H1 (cell line): ENCODE measurements around the gene OSCAR. TPM values are rescaled to one million over a fixed set of nuclear protein-coding genes. Genes with fewer than 3 reads are reported as not detected.

ENCODE experiments used
- CTCF ChIA-PET: fragments of 300-600 bp; sonication (Branson Sonifier 250); formaldehyde crosslinking; loops from one replicate; lab custom pipeline; 2021; ENCODE audit not compliant: partially characterized antibody; lab: Charles Lee
- POLR2A ChIA-PET: fragments of 300-600 bp; sonication (Branson Sonifier 250); formaldehyde crosslinking; loops from one replicate; lab custom pipeline; 2021; ENCODE audit warnings: inconsistent platforms; ENCODE audit not compliant: partially characterized antibody; lab: Charles Lee
- DNase-seq, 2 experiments: peaks; one replicate each; pipeline versions ENCODE4 v3.0.0 to v3.0.0-alpha.2; 2010 to 2022; ENCODE audit warnings: low spot score in 2 of 2, low read depth in 1 of 2, mixed read lengths in 1 of 2
- FAIRE-seq: peaks from 2 replicates; lab custom pipeline; 2011; peaks lifted over from hg19 to GRCh38; lab: Jason Lieb, UNC
- H2AFZ ChIP-seq: 2 replicates; pipeline ENCODE4 v1.8.1; 2012; ENCODE audit warnings: low read length, inconsistent platforms
- H2AK5ac ChIP-seq: 2 replicates; pipeline ENCODE4 v1.6.1; 2013; ENCODE audit warnings: low read depth, low read length
- H2BK120ac ChIP-seq: replicated peaks from 2 replicates; pipeline ENCODE3; 2013; ENCODE audit warnings: low read depth, low read length, inconsistent platforms
- H2BK12ac ChIP-seq: 2 replicates; pipeline ENCODE4 v1.6.1; 2013; ENCODE audit warnings: low read depth, low read length
- H2BK15ac ChIP-seq: 2 replicates; pipeline ENCODE4 v1.6.1; 2013; ENCODE audit warnings: low read length
- H2BK20ac ChIP-seq: 2 replicates; pipeline ENCODE4 v1.6.1; 2013; ENCODE audit warnings: low read length
- H2BK5ac ChIP-seq: 2 replicates; pipeline ENCODE4 v1.6.1; 2013; ENCODE audit warnings: low read depth, low read length
- H3K14ac ChIP-seq: 2 replicates; pipeline ENCODE4 v1.6.1; 2013; ENCODE audit warnings: inconsistent platforms; ENCODE audit not compliant: insufficient read length
- H3K18ac ChIP-seq: 2 replicates; pipeline ENCODE4 v1.6.1; 2013; ENCODE audit warnings: low read length; ENCODE audit errors: extremely low read depth
- H3K23ac ChIP-seq: 2 replicates; pipeline ENCODE4 v1.6.1; 2013; ENCODE audit warnings: inconsistent platforms; ENCODE audit not compliant: insufficient read length
- H3K23me2 ChIP-seq: 2 replicates; pipeline ENCODE4 v1.6.1; 2013; ENCODE audit warnings: low read depth, low read length
- H3K27ac ChIP-seq: 2 replicates; pipeline ENCODE4 v1.6.1; 2011; ENCODE audit warnings: low read depth, low read length, inconsistent platforms
- H3K27me3 ChIP-seq, 4 experiments: replicated peaks in 1 of 4; 1 replicate in 1 of 4; 2 replicates in 3 of 4; pipeline versions ENCODE4 v1.6.1 to v1.8.1; 2011 to 2013; ENCODE audit warnings: low read length in 3 of 4, mild to moderate bottlenecking in 3 of 4, inconsistent platforms in 2 of 4, mixed read lengths in 2 of 4, moderate library complexity in 1 of 4; ENCODE audit not compliant: control insufficient read depth in 3 of 4, insufficient read depth in 3 of 4; ENCODE audit errors: extremely low read depth in 1 of 4
- H3K36me3 ChIP-seq, 4 experiments: 2 replicates each; pipeline versions ENCODE4 v1.6.1 to v1.8.1; 2011 to 2013; ENCODE audit warnings: mild to moderate bottlenecking in 4 of 4, low read length in 3 of 4, moderate library complexity in 2 of 4, control low read depth in 1 of 4, inconsistent platforms in 1 of 4; ENCODE audit not compliant: insufficient read depth in 4 of 4, control insufficient read depth in 2 of 4
- H3K4ac ChIP-seq: replicated peaks from 2 replicates; pipeline ENCODE3; 2013; ENCODE audit warnings: low read length, low read depth, mixed read lengths, inconsistent platforms; ENCODE audit not compliant: insufficient read length
- H3K4me1 ChIP-seq, 4 experiments: replicated peaks in 1 of 4; 1 replicate in 1 of 4; 2 replicates in 3 of 4; pipeline versions ENCODE4 v1.6.1 to v1.8.1; 2011 to 2013; ENCODE audit warnings: low read length in 3 of 4, inconsistent platforms in 2 of 4, mixed read lengths in 1 of 4; ENCODE audit not compliant: insufficient read depth in 4 of 4, control insufficient read depth in 3 of 4
- H3K4me2 ChIP-seq, 2 experiments: 2 replicates each; pipeline versions ENCODE4 v1.6.1 to v1.8.1; 2011 to 2013; ENCODE audit warnings: low read depth in 2 of 2, low read length in 2 of 2, control low read depth in 1 of 2, inconsistent platforms in 1 of 2, mild to moderate bottlenecking in 1 of 2; ENCODE audit not compliant: insufficient read depth in 1 of 2
- H3K4me3 ChIP-seq, 4 experiments: fragments of 200-600, 300-600 bp in 1 of 4; sonication (generic), shearing (Covaris generic), sonication (Bioruptor Twin) in 1 of 4; 2 replicates each; pipeline versions ENCODE4 v1.5.1 to v1.8.1; 2011 to 2016; ENCODE audit warnings: low read length in 4 of 4, low read depth in 3 of 4, control low read depth in 2 of 4, inconsistent platforms in 2 of 4, mild to moderate bottlenecking in 2 of 4, mixed read lengths in 1 of 4, moderate library complexity in 1 of 4; ENCODE audit not compliant: insufficient read depth in 2 of 4; ENCODE audit errors: extremely low read depth in 1 of 4
- H3K56ac ChIP-seq: replicated peaks from 2 replicates; pipeline ENCODE3; 2013; ENCODE audit warnings: low read depth, mild to moderate bottlenecking, mixed read lengths, low read length, inconsistent platforms; ENCODE audit not compliant: insufficient read length
- H3K79me1 ChIP-seq: 2 replicates; pipeline ENCODE4 v1.6.1; 2013; ENCODE audit warnings: low read depth, low read length, control low read depth
- H3K79me2 ChIP-seq, 2 experiments: 2 replicates each; pipeline versions ENCODE4 v1.6.1 to v1.8.1; 2012 to 2013; ENCODE audit warnings: low read length in 2 of 2, mild to moderate bottlenecking in 2 of 2, inconsistent platforms in 1 of 2; ENCODE audit not compliant: insufficient read depth in 2 of 2, control insufficient read depth in 1 of 2
- H3K9ac ChIP-seq, 4 experiments: replicated peaks in 1 of 4; 1 replicate in 1 of 4; 2 replicates in 3 of 4; pipeline versions ENCODE4 v1.6.1 to v1.8.1; 2011 to 2013; ENCODE audit warnings: low read depth in 3 of 4, low read length in 3 of 4, control low read depth in 2 of 4, mild to moderate bottlenecking in 2 of 4, moderate library complexity in 2 of 4, inconsistent platforms in 1 of 4; ENCODE audit errors: extremely low read depth in 1 of 4
- H3K9me3 ChIP-seq, 2 experiments: 2 replicates each; pipeline versions ENCODE4 v1.6.1 to v1.8.1; 2012 to 2013; ENCODE audit warnings: mild to moderate bottlenecking in 2 of 2, moderate library complexity in 2 of 2, control low read depth in 1 of 2, inconsistent platforms in 1 of 2, low read depth in 1 of 2, low read length in 1 of 2, mixed read lengths in 1 of 2; ENCODE audit not compliant: insufficient read depth in 2 of 2
- H4K20me1 ChIP-seq, 2 experiments: replicated peaks in 1 of 2; 2 replicates each; pipeline versions ENCODE3 to v1.8.1; 2011 to 2013; ENCODE audit warnings: inconsistent platforms in 2 of 2, low read length in 2 of 2, mild to moderate bottlenecking in 1 of 2; ENCODE audit not compliant: insufficient read depth in 2 of 2, control insufficient read depth in 1 of 2
- H4K5ac ChIP-seq: 2 replicates; pipeline ENCODE4 v1.6.1; 2013; ENCODE audit warnings: low read length, low read depth, mixed read lengths, inconsistent platforms; ENCODE audit not compliant: insufficient read length
- H4K8ac ChIP-seq: 2 replicates; pipeline ENCODE4 v1.8.0; 2013; ENCODE audit warnings: mild to moderate bottlenecking, moderate library complexity, low read length, inconsistent platforms; ENCODE audit not compliant: insufficient read depth; ENCODE audit errors: extremely low read depth
- H4K91ac ChIP-seq: replicated peaks from 2 replicates; pipeline ENCODE3; 2013; ENCODE audit warnings: low read length, mixed read lengths, inconsistent platforms; ENCODE audit not compliant: insufficient read length
- CTBP2 ChIP-seq: IDR thresholded peaks from 2 replicates; pipeline ENCODE4 v1.7.0; 2011; ENCODE audit warnings: borderline replicate concordance, mild to moderate bottlenecking, moderate library complexity, mixed read lengths, low read length; ENCODE audit not compliant: insufficient read depth, insufficient read length
- CTCF ChIP-seq, 3 experiments: IDR thresholded peaks; 1 replicate in 2 of 3; 2 replicates in 1 of 3; pipeline versions ENCODE4 v1.5.1 to v1.6.1; 2011; ENCODE audit warnings: low read length in 3 of 3, mild to moderate bottlenecking in 3 of 3, inconsistent platforms in 2 of 3, low read depth in 1 of 3, moderate library complexity in 1 of 3; ENCODE audit not compliant: insufficient read depth in 1 of 3; ENCODE audit errors: control extremely low read depth in 1 of 3
- E2F6 ChIP-seq: IDR thresholded peaks from 2 replicates; pipeline ENCODE4 v1.6.1; 2012; ENCODE audit warnings: inconsistent platforms
- GTF2F1 ChIP-seq: IDR thresholded peaks from 2 replicates; pipeline ENCODE4 v1.6.1; 2012; ENCODE audit warnings: low read depth, low read length, improper control_type of control experiment, borderline replicate concordance
- JUN ChIP-seq: IDR thresholded peaks from 2 replicates; pipeline ENCODE4 v1.6.1; 2011; ENCODE audit warnings: low read depth, mild to moderate bottlenecking, improper control_type of control experiment, low read length
- TBP ChIP-seq: IDR thresholded peaks from 2 replicates; pipeline ENCODE4 v1.6.1; 2011; ENCODE audit warnings: low read depth, low read length, improper control_type of control experiment
- WGBS, 2 experiments: shearing (Covaris generic) in 1 of 2; methylation state at CpG; one replicate each; pipeline versions ENCODE4 v1.1.6 to v1.1.7; 2013 to 2015; ENCODE audit warnings: low lambda C conversion rate in 2 of 2, mixed read lengths in 2 of 2, inconsistent platforms in 1 of 2, low coverage in 1 of 2, missing lambda C conversion rate in 1 of 2; ENCODE audit not compliant: insufficient replicate concordance in 2 of 2, insufficient coverage in 1 of 2, insufficient read length in 1 of 2; ENCODE audit errors: extremely low coverage in 1 of 2, missing lambda C conversion rate in 1 of 2; 5-methylcytosine and 5-hydroxymethylcytosine counted together
- polyA plus RNA-seq, 7 experiments: library from polyadenylated mRNA; depleted of rRNA in 3 of 7; stranded (reverse) in 5 of 7; unstranded in 2 of 7; fragments of >200 nt in 5 of 7; fragments of 200-250 nt in 2 of 7; gene quantifications; 1 replicate in 5 of 7; 2 replicates in 1 of 7; 4 replicates in 1 of 7; pipeline versions ENCODE4 v1.2.1 to v1.2.3, GENCODE V29; 2011 to 2013; ENCODE audit warnings: missing spikeins in 2 of 7, mixed read lengths in 2 of 7
- total RNA-seq: library from RNA; stranded (reverse); fragmentation: NEBNext Ultra II Directional; extraction: Animal tissue kit (Norgen Biotek cat#: 25700); gene quantifications from 2 replicates; pipeline ENCODE4 v1.2.1, GENCODE V29; 2021

Gene OSCAR
- total and polyA plus RNA-seq, 2 of the 8 experiments (the other 6 are each of a cell fraction or from before 2014, with no cell fraction given), result 1.1 TPM

DNA sequence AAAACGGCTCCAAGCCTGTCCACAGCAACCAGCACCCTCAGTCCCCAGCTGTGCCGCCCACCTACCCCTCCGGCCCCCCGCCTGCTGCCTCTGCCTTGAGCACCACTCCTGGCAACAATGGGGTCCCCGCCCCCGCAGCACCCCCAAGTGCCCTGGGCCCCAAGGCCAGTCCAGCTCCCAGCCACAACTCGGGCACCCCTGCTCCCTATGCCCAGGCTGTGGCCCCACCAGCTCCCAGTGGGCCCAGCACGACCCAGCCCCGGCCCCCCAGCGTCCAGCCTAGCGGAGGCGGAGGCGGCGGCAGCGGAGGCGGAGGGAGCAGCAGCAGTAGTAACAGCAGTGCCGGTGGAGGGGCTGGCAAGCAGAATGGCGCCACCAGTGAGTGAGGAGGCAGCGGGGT, 47.6 kb upstream of the OSCAR start:
- Histone ChIP-seq H3K4ac (no peak overlapping the region), H3K18ac (no peak overlapping the region), H3K36me3 (peaks cover 51 to 95% (median 83%) of the 10 kb centered on the region in 4 experiments), H3K79me1 (no peaks in the 10 kb centered on the region; the same call in 1 of the 2 replicates), H3K27me3 (no peaks in the 10 kb centered on the region), H2BK15ac (no peak overlapping the region), H3K9ac (no peak overlapping the region), H3K4me3 (no peak overlapping the region), H2BK5ac (no peak overlapping the region), H3K79me2 (no peaks in the 10 kb centered on the region), H2BK120ac (no peak overlapping the region), H2BK20ac (no peak overlapping the region), H2AK5ac (no peak overlapping the region), H2AFZ (no peak overlapping the region), H3K4me1 (no peaks in the 10 kb centered on the region), H4K8ac (no peak overlapping the region; the same call in 1 of the 2 replicates), H4K91ac (no peak overlapping the region), H3K56ac (no peak overlapping the region), H4K5ac (no peak overlapping the region), H2BK12ac (no peak overlapping the region), H3K4me2 (no peak overlapping the region), H3K9me3 (no peaks in the 10 kb centered on the region), H3K23ac (no peak overlapping the region), H3K27ac (no peak overlapping the region), H3K14ac (no peak overlapping the region), H4K20me1 (peaks cover 22 to 37% of the 10 kb centered on the region in 2 experiments), H3K23me2 (no peaks in the 10 kb centered on the region)
- DNase-seq (no peak), FAIRE-seq (no peak)
- CTCF ChIA-PET, result interaction anchor here (1.1 to 2.3 kb wide), 2 partner anchors 9 kb away, joined by 3 to 6 read pairs; no protein-coding TSS in a partner anchor
- TF ChIP-seq TBP (no peak), JUN (no peak), CTCF (IDR thresholded peaks at IDR 0.05; ENCODE audit: control extremely low read depth in 1 of 3, insufficient read depth in 1 of 3, low read depth in 1 of 3, low read length in 3 of 3) (no peak), E2F6 (no peak), CTBP2 (no peak), GTF2F1 (no peak)
- WGBS, 2 experiments, result 93% methylated on average over 14 of the region's 19 CpGs; no CpG with 5 or more reads in 1 of the 2 experiments
- POLR2A ChIA-PET, result interaction anchor here (0.8 to 14.8 kb wide), 7 partner anchors 9 to 55 kb away, joined by 3 to 348 read pairs (median 3); partner anchors contain the start of genes CNOT3 and LENG1
